Hematopoietic multipotent progenitor cell treated with erythropoietin and hydrocortisone succinate and interleukin-3 and kit ligand, for 6 days (in vitro differentiated cells): ENCODE measurements around the gene ZNF28.
"Not testable (repeated sequence)": the region's sequence is repeated elsewhere in the genome, so short reads cannot be mapped to it uniquely, and the experiment has no call there.

Experiments
- DNase-seq: peaks from one replicate; pipeline ENCODE4 v3.0.0-alpha.2; 2015

ZNF28 gene

GRCh38 chr19:52756447-52756846, 65.0 kb downstream of the ZNF28 start:
- not testable (repeated sequence) for DNase-seq

DNA sequence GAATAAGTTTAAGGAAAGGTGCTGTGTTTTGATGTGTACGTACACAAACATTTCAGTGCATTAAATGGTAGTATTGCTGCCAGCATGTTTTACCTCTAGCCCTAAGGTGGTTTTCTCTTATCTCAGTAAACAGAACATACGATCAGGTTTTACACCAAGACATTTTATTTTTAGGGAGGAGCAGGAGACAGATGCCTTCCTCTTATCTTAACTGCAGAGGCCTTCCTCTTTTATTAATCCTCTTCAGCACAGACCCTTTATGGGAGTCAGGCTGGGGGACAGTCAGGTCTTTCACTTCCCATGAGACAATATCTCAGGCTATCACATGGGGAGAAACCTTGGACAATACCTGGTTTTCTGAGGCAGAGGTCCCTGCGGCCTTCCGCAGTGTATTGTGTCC, 71.7 kb downstream of the ZNF28 start:
- peak; percentile 21 for DNase-seq

DNA sequence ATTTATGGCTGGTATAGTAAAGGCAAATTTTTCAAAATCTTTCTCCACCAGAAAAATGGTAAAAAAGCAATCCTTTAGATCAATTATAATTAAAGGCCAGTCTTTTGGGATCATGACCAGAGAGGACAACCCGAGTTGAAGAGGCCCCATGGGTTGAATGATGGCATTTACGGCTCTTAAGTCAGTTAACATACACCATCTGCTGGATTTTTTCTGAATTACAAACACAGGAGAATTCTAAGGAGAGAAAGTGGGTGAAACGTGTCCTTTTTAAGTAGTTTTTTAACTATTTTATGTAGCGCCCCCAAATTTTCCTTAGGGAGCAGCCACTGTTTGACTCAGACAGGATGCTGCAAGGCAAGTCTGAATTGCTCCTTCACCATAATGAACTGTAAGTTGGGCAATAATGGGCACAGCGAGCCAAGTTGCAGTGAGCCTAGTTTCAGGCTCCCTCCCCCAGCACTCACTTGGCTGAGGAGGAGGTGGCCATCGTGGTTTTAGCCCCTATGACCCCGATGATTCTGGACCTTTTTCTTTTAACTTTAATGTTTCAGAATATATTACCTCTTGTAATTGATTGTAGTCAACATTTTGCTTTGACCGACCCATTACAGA, 73.0 kb downstream of the ZNF28 start:
- DNase-seq: peak; percentile 66
